Measurements from ENCODE around the gene ANKRD33B. TPM values are rescaled to one million over a fixed set of nuclear protein-coding genes. Genes with fewer than 3 reads are reported as not detected.
"Not testable (repeated sequence)": the region's sequence is repeated elsewhere in the genome, so short reads cannot be mapped to it uniquely, and the experiment has no call there.

ANKRD33B gene
- total RNA-seq (2014; rRNA removed; shearing (Covaris generic)) = 1.5 and 2.4 TPM in 2 replicates
- polyA plus RNA-seq (2016; fragmentation: Nextera tagmentation; extraction: Ambion mirVana) = 0.57 and 0.71 TPM in 2 replicates

GRCh38 chr5:10563945-10564837, at the start of gene ANKRD33B:
Gene ANKRD33B (plus strand): TSS chr5:10564070. CDS start chr5:10564468, 398 bp downstream.
- no peak for TF ChIP-seq EZH2 (IDR thresholded peaks at IDR 0.05; ENCODE audit: insufficient read depth, poor library complexity, severe bottlenecking)
- TF ChIP-seq EZH2phosphoT487 (IDR thresholded peaks at IDR 0.05; ENCODE audit: insufficient read depth, low read depth) = no peak
- WGBS, 2 experiments (ENCODE audit: low coverage in 1 of 2, low lambda C conversion rate in 2 of 2, missing lambda C conversion rate in 2 of 2) = 1 to 2% methylated on average over 41 to 80 of the region's 119 CpGs
- Histone ChIP-seq H3K4me3 (peak within 1 kb of the TSS; percentile 79), H2AFZ (peak within 1 kb of the TSS; percentile 74), H4K20me1 (ENCODE audit: insufficient read depth) (no peaks in the 10 kb centered on the region), H3K36me3 (ENCODE audit: low read depth) (no peaks in the 10 kb centered on the region), H3K27ac (no peak within 1 kb of the TSS), H3K4me2 (ENCODE audit: unreplicated experiment) (peak within 1 kb of the TSS; percentile 92), H3F3A (ENCODE audit: insufficient read depth) (no peaks in the 10 kb centered on the region), H3K9me3 (ENCODE audit: low read depth) (no peaks in the 10 kb centered on the region), H3K9ac (peak within 1 kb of the TSS; percentile 79), H3K79me2 (ENCODE audit: insufficient read depth) (peaks cover 14% of the 10 kb centered on the region), H3K9me2 (ENCODE audit: insufficient read depth) (no peaks in the 10 kb centered on the region), H3K27me3 (replicated peaks; ENCODE audit: insufficient read depth) (no peaks in the 10 kb centered on the region), H3K4me1 (ENCODE audit: insufficient read depth) (peaks cover 10% of the 10 kb centered on the region)
- in situ Hi-C loops (cut with MboI) = no loop called here
- peak; percentile 79 for DNase-seq

- H4K20me1 ChIP-seq (ENCODE audit: insufficient read depth); H3K27me3 ChIP-seq (replicated peaks; ENCODE audit: insufficient read depth); H3K9me3 ChIP-seq (ENCODE audit: low read depth); H3K9me2 ChIP-seq (ENCODE audit: insufficient read depth); H3K36me3 ChIP-seq (ENCODE audit: low read depth); H3K79me2 ChIP-seq (ENCODE audit: insufficient read depth); H3K4me3 ChIP-seq; DNase-seq; in situ Hi-C loops (cut with MboI): not testable (repeated sequence)
- peaks cover 30% of the 10 kb centered on the region for H3K4me1 ChIP-seq (ENCODE audit: insufficient read depth)
- H3K27ac ChIP-seq = peak overlapping the region; percentile 59
- peak overlapping the region; percentile 35; the same call in 1 of the 2 replicates for H3K9ac ChIP-seq
- H3K4me2 ChIP-seq (ENCODE audit: unreplicated experiment) = peak overlapping the region; percentile 44
- 91 to 94% methylated on average over 8 of the region's 8 CpGs for WGBS, 2 experiments (ENCODE audit: low coverage in 1 of 2, low lambda C conversion rate in 2 of 2, missing lambda C conversion rate in 2 of 2)
- H2AFZ ChIP-seq = peak overlapping the region; percentile 69
- peaks cover 12% of the 10 kb centered on the region for H3F3A ChIP-seq (ENCODE audit: insufficient read depth)
Observed at GRCh38 chr5:10514572-10514971, 49.3 kb upstream of the ANKRD33B start.

GRCh38 chr5:10515492-10515891, 48.4 kb upstream of the ANKRD33B start:
- H3K4me3 ChIP-seq = no peak overlapping the region
- no peaks in the 10 kb centered on the region for H3K36me3 ChIP-seq (ENCODE audit: low read depth)
- no peak overlapping the region for H3K4me2 ChIP-seq (ENCODE audit: unreplicated experiment)
- H3K79me2 ChIP-seq (ENCODE audit: insufficient read depth) = no peaks in the 10 kb centered on the region
- no peaks in the 10 kb centered on the region for H3K27me3 ChIP-seq (replicated peaks; ENCODE audit: insufficient read depth)
- no peak overlapping the region for H3K27ac ChIP-seq
- no peak overlapping the region for H3K9ac ChIP-seq
- no peak for TF ChIP-seq EZH2 (IDR thresholded peaks at IDR 0.05; ENCODE audit: insufficient read depth, poor library complexity, severe bottlenecking)
- TF ChIP-seq EZH2phosphoT487 (IDR thresholded peaks at IDR 0.05; ENCODE audit: insufficient read depth, low read depth) = no peak
- no peak for DNase-seq
- H3K4me1 ChIP-seq (ENCODE audit: insufficient read depth) = peaks cover 30% of the 10 kb centered on the region
- no peak overlapping the region for H2AFZ ChIP-seq
- no peaks in the 10 kb centered on the region for H3K9me2 ChIP-seq (ENCODE audit: insufficient read depth)
- no peaks in the 10 kb centered on the region for H4K20me1 ChIP-seq (ENCODE audit: insufficient read depth)
- H3F3A ChIP-seq (ENCODE audit: insufficient read depth) = peaks cover 12% of the 10 kb centered on the region
- 58 to 87% methylated on average over 2 of the region's 2 CpGs for WGBS, 2 experiments (ENCODE audit: low coverage in 1 of 2, low lambda C conversion rate in 2 of 2, missing lambda C conversion rate in 2 of 2)
- no peaks in the 10 kb centered on the region for H3K9me3 ChIP-seq (ENCODE audit: low read depth)
- in situ Hi-C loops (cut with MboI) = no loop called here

- Histone ChIP-seq H3K79me2 (ENCODE audit: insufficient read depth) (no peaks in the 10 kb centered on the region), H4K20me1 (ENCODE audit: insufficient read depth) (no peaks in the 10 kb centered on the region), H3K4me3 (no peak overlapping the region), H3K4me1 (ENCODE audit: insufficient read depth) (peaks cover 26% of the 10 kb centered on the region), H3K9me3 (ENCODE audit: low read depth) (no peaks in the 10 kb centered on the region), H3K27me3 (replicated peaks; ENCODE audit: insufficient read depth) (no peaks in the 10 kb centered on the region), H3K9me2 (ENCODE audit: insufficient read depth) (no peaks in the 10 kb centered on the region), H3K27ac (no peak overlapping the region), H3K4me2 (ENCODE audit: unreplicated experiment) (peak overlapping the region; percentile 16), H3K36me3 (ENCODE audit: low read depth) (no peaks in the 10 kb centered on the region), H2AFZ (no peak overlapping the region), H3F3A (ENCODE audit: insufficient read depth) (peaks cover 8% of the 10 kb centered on the region), H3K9ac (no peak overlapping the region)
- TF ChIP-seq EZH2 (IDR thresholded peaks at IDR 0.05; ENCODE audit: insufficient read depth, poor library complexity, severe bottlenecking) = no peak
- TF ChIP-seq EZH2phosphoT487 (IDR thresholded peaks at IDR 0.05; ENCODE audit: insufficient read depth, low read depth) = no peak
- WGBS, 2 experiments (ENCODE audit: low coverage in 1 of 2, low lambda C conversion rate in 2 of 2, missing lambda C conversion rate in 2 of 2) = 93 to 95% methylated on average over 2 of the region's 2 CpGs
- in situ Hi-C loops (cut with MboI) = no loop called here
- peak; percentile 62 for DNase-seq
Observed at GRCh38 chr5:10518347-10518746, 45.5 kb upstream of the ANKRD33B start.
